K562 (cell line): ENCODE measurements around the gene BPTF. TPM values are rescaled to one million over a fixed set of nuclear protein-coding genes. Genes with fewer than 3 reads are reported as not detected.
A peak's percentile ranks its signal among the peaks of the same experiment; 100 is the strongest.

Experiments
- ATF7 ChIP-seq: fragments of 450-650 bp; IDR thresholded peaks from 2 replicates; pipeline ENCODE4 v1.7.1; 2014; ENCODE audit warnings: mild to moderate bottlenecking, moderate library complexity
- BDP1 ChIP-seq: IDR thresholded peaks from 3 replicates; pipeline ENCODE4 v1.6.1; 2011; ENCODE audit not compliant: insufficient read length, insufficient read depth
- C11orf30 ChIP-seq: fragments of 450-650 bp; IDR thresholded peaks from 2 replicates; pipeline ENCODE4 v1.6.1; 2016; ENCODE audit warnings: low read depth, mild to moderate bottlenecking
- CBX8 ChIP-seq: fragments of 200-600 bp; sonication (generic); IDR thresholded peaks from 2 replicates; pipeline ENCODE4 v1.6.1; 2012; ENCODE audit warnings: borderline replicate concordance, mixed run types, low read depth, mild to moderate bottlenecking, moderate library complexity, mixed read lengths, low read length, control low read depth, inconsistent platforms; ENCODE audit not compliant: poor library complexity, severe bottlenecking; ENCODE audit errors: extremely low read depth
- CCAR2 ChIP-seq: fragments of 200-400 bp; formaldehyde crosslinking; IDR thresholded peaks from 2 replicates; pipeline ENCODE4 v1.6.1; 2017; ENCODE audit warnings: mild to moderate bottlenecking, low read depth, low read length
- CHD1 ChIP-seq: fragments of 200-600 bp; sonication (generic); IDR thresholded peaks from one replicate; pipeline ENCODE4 v1.6.1; 2012; ENCODE audit warnings: mild to moderate bottlenecking, moderate library complexity, low read length, inconsistent platforms
- DPF2 ChIP-seq: fragments of 450-650 bp; IDR thresholded peaks from 2 replicates; pipeline ENCODE4 v1.6.1; 2016
- ERF ChIP-seq: fragments of 450-650 bp; formaldehyde crosslinking; IDR thresholded peaks from 2 replicates; pipeline ENCODE4 v1.4.0; 2020; ENCODE audit warnings: mild to moderate bottlenecking, mixed read lengths
- HDAC2 ChIP-seq: fragments of 450-650 bp; IDR thresholded peaks from 2 replicates; pipeline ENCODE4 v1.6.1; 2016; ENCODE audit warnings: mild to moderate bottlenecking
- HMGN3 ChIP-seq: IDR thresholded peaks from 2 replicates; pipeline ENCODE4 v1.6.1; 2011; ENCODE audit warnings: borderline replicate concordance, low read depth, mild to moderate bottlenecking, mixed read lengths, low read length; ENCODE audit not compliant: insufficient read length; ENCODE audit errors: extremely low read depth
- HOXB6 ChIP-seq: fragments of 250-450 bp; sonication (Bioruptor Pico); IDR thresholded peaks from 2 replicates; pipeline ENCODE4 v1.5.1; 2022; ENCODE audit warnings: mild to moderate bottlenecking, borderline replicate concordance
- KLF13 ChIP-seq: fragments of 450-650 bp; IDR thresholded peaks from 2 replicates; pipeline ENCODE4 v1.6.1; 2016; ENCODE audit warnings: missing genetic modification characterization, low read depth, mild to moderate bottlenecking, missing compliant biosample characterization, moderate library complexity, borderline replicate concordance
- MCM3 ChIP-seq: fragments of 450-650 bp; IDR thresholded peaks from 2 replicates; pipeline ENCODE4 v1.6.1; 2016
- MXD1 ChIP-seq: fragments of 250-450 bp; sonication (Bioruptor Pico); IDR thresholded peaks from 2 replicates; pipeline ENCODE4 v1.8.0; 2021; ENCODE audit warnings: borderline replicate concordance, mild to moderate bottlenecking, moderate library complexity; ENCODE audit not compliant: poor library complexity, severe bottlenecking
- NCOA6 ChIP-seq: fragments of 450-650 bp; IDR thresholded peaks from 2 replicates; pipeline ENCODE4 v1.6.1; 2017; ENCODE audit warnings: mild to moderate bottlenecking
- NONO ChIP-seq, 2 experiments: fragments of 200-400 bp in 1 of 2; fragments of 450-650 bp in 1 of 2; formaldehyde crosslinking in 1 of 2; IDR thresholded peaks; 2 replicates each; pipeline ENCODE4 v1.6.1; 2017; ENCODE audit warnings: low read depth in 2 of 2, mild to moderate bottlenecking in 2 of 2, moderate library complexity in 2 of 2, low read length in 1 of 2
- NR1H2 ChIP-seq: sonication (generic); formaldehyde crosslinking; IDR thresholded peaks from 2 replicates; pipeline ENCODE4 v1.4.0; 2020; ENCODE audit warnings: mild to moderate bottlenecking, missing genetic modification reagents
- NR2F6 ChIP-seq: fragments of 450-650 bp; formaldehyde crosslinking; IDR thresholded peaks from 2 replicates; pipeline ENCODE4 v1.4.0; 2020; ENCODE audit warnings: mild to moderate bottlenecking
- PHB ChIP-seq: fragments of 250-450 bp; sonication (Bioruptor Pico); IDR thresholded peaks from 2 replicates; pipeline ENCODE4 v1.5.0; 2021
- RBM17 ChIP-seq: fragments of 200-400 bp; formaldehyde crosslinking; IDR thresholded peaks from 2 replicates; pipeline ENCODE4 v1.6.1; 2017; ENCODE audit warnings: low read depth, mild to moderate bottlenecking, low read length, borderline replicate concordance
- RFX7 ChIP-seq: fragments of 250-450 bp; sonication (Bioruptor Pico); IDR thresholded peaks from 2 replicates; pipeline ENCODE4 v1.5.1; 2021; ENCODE audit warnings: mild to moderate bottlenecking
- RNF2 ChIP-seq: sonication (generic); IDR thresholded peaks from 2 replicates; pipeline ENCODE4 v1.6.1; 2016
- SMAD4 ChIP-seq: fragments of 250-450 bp; sonication (Bioruptor Pico); conservative IDR thresholded peaks from 2 replicates; pipeline ENCODE4 v1.8.0; 2021; ENCODE audit warnings: inconsistent platforms, mild to moderate bottlenecking, moderate library complexity
- SMARCA4 ChIP-seq: fragments of 450-650 bp; IDR thresholded peaks from 2 replicates; pipeline ENCODE4 v1.6.1; 2016
- SP2 ChIP-seq: IDR thresholded peaks from 2 replicates; pipeline ENCODE4 v1.6.1; 2011; ENCODE audit warnings: mild to moderate bottlenecking, low read depth, low read length, moderate library complexity; ENCODE audit not compliant: poor library complexity, severe bottlenecking; ENCODE audit errors: extremely low read depth
- SRF ChIP-seq, 2 experiments: fragments of 250-450, 450-650 bp in 1 of 2; sonication (Bioruptor Pico) in 1 of 2; sonication (generic) in 1 of 2; formaldehyde crosslinking; IDR thresholded peaks; 2 replicates each; pipeline versions ENCODE4 v1.5.0 to v1.5.1; 2020 to 2022; ENCODE audit warnings: mild to moderate bottlenecking in 1 of 2, missing genetic modification reagents in 1 of 2
- TFAP4 ChIP-seq: sonication (generic); formaldehyde crosslinking; IDR thresholded peaks from 2 replicates; pipeline ENCODE4 v1.8.0; 2022; ENCODE audit warnings: missing genetic modification reagents, mild to moderate bottlenecking, moderate library complexity, borderline replicate concordance
- WHSC1 ChIP-seq: IDR thresholded peaks from one replicate; pipeline ENCODE4 v1.6.1; 2012; ENCODE audit warnings: low read length, control low read depth, inconsistent platforms
- ZBED1 ChIP-seq: IDR thresholded peaks from 2 replicates; pipeline ENCODE4 v1.6.1; 2014
- ZNF24 ChIP-seq: fragments of 450-650 bp; IDR thresholded peaks from 2 replicates; pipeline ENCODE4 v1.6.1; 2016
- ZNF561 ChIP-seq: fragments of 450-650 bp; formaldehyde crosslinking; conservative IDR thresholded peaks from 2 replicates; pipeline ENCODE4 v1.4.0; 2020; ENCODE audit warnings: mild to moderate bottlenecking, moderate library complexity
- ZNF717 ChIP-seq: fragments of 250-450 bp; sonication (Bioruptor Pico); IDR thresholded peaks from 2 replicates; pipeline ENCODE4 v1.5.0; 2021
- polyA plus RNA-seq, 8 experiments: library from polyadenylated mRNA; depleted of rRNA in 4 of 8; stranded (reverse) in 5 of 8; unstranded in 3 of 8; fragments of >200 nt; fragmentation: Nextera tagmentation in 2 of 8; fragmentation: Illumina TruSeq in 1 of 8; extraction: Ambion mirVana in 2 of 8; extraction: Trizol in 1 of 8; gene quantifications; 2 replicates each; pipeline versions ENCODE4 v1.2.1 to v1.2.3, GENCODE V29; 2011 to 2014; ENCODE audit warnings: inconsistent platforms in 1 of 8, missing spikeins in 1 of 8
- total RNA-seq, 7 experiments: library from RNA; depleted of rRNA in 6 of 7; stranded (reverse); fragments of >200 nt in 6 of 7; fragmentation: Illumina TruSeq in 2 of 7; extraction: Trizol in 2 of 7; gene quantifications; 2 replicates each; pipeline versions ENCODE4 v1.2.1 to v1.2.3, GENCODE V29; 2011 to 2021; ENCODE audit warnings: low replicate concordance in 1 of 7

BPTF gene
- total and polyA plus RNA-seq, 9 of the 15 experiments (the other 6 are each of a cell fraction or from before 2014, with no cell fraction given): 12.5 to 52.1 (median 26.9) TPM

GRCh38 chr17:67784364-67785121 lies 40.8 kb upstream of the BPTF start (continued):
- TF ChIP-seq TFAP4 (CRISPR knock-in tag): peak; percentile 18; the same call in 1 of the 2 replicates
- TF ChIP-seq SMAD4 (CRISPR knock-in tag): peak; percentile 41; the same call in 1 of the 2 replicates
- TF ChIP-seq ERF (CRISPR knock-in tag): no peak
- TF ChIP-seq NR2F6 (CRISPR knock-in tag): no peak
- no peak for TF ChIP-seq ZNF24
- no peak for TF ChIP-seq RFX7 (CRISPR knock-in tag)
- peak; percentile 94 for TF ChIP-seq DPF2
- TF ChIP-seq CBX8: no peak
- TF ChIP-seq RBM17: no peak
- TF ChIP-seq CCAR2: no peak
- no peak for TF ChIP-seq ZNF717 (CRISPR knock-in tag)
- TF ChIP-seq HDAC2: peak; percentile 88; the same call in 1 of the 2 replicates
- TF ChIP-seq BDP1: no peak
- TF ChIP-seq ZBED1: peak; percentile 67; the same call in 1 of the 2 replicates
- 0 out of 2 replicates have a peak, but pooled peaks have one; percentile 29 for TF ChIP-seq KLF13 (tag)
- no peak for TF ChIP-seq CHD1
- no peak for TF ChIP-seq HOXB6
- TF ChIP-seq NONO (IDR thresholded peaks at IDR 0.05; ENCODE audit: low read depth in 2 of 2, low read length in 1 of 2): 0 out of 4 replicates have a peak, but pooled peaks of 1 of the 2 experiments have one; percentile 37
- TF ChIP-seq ZNF561 (CRISPR knock-in tag): no peak
- TF ChIP-seq HMGN3: no peak
- peak; percentile 95 for TF ChIP-seq SMARCA4
- peak; percentile 81 for TF ChIP-seq ATF7
- TF ChIP-seq C11orf30: no peak
- no peak for TF ChIP-seq MXD1 (CRISPR knock-in tag)
- TF ChIP-seq NCOA6: peak; percentile 70
- no peak for TF ChIP-seq NR1H2 (CRISPR knock-in tag)
- TF ChIP-seq SRF (CRISPR knock-in tag; IDR thresholded peaks at IDR 0.05): peak in 1 of 2 experiments; percentile 13; a peak in 1 of 4 replicates
- TF ChIP-seq RNF2: peak; percentile 97
- no peak for TF ChIP-seq WHSC1
- no peak for TF ChIP-seq SP2
- TF ChIP-seq PHB (CRISPR knock-in tag): no peak
- no peak for TF ChIP-seq MCM3
